Raji (cell line): Measurements from ENCODE around the gene ZW10.
A peak's percentile ranks its signal among the peaks of the same experiment; 100 is the strongest.

Experiments used
- POLR2A ChIP-seq: IDR thresholded peaks from 2 replicates; pipeline ENCODE4 v1.6.1; 2011; ENCODE audit warnings: low read depth, low read length, control low read depth; ENCODE audit not compliant: insufficient read depth

The ZW10 gene

GRCh38 chr11:113773416-113774173, at the start of gene ZW10:
Gene ZW10, minus strand, starts transcription at chr11:113773692. Its CDS starts 26 bp downstream, at chr11:113773666.
- TF ChIP-seq POLR2A, result peak; percentile 82

- TF ChIP-seq POLR2A, result no peak
These were observed 44.9 kb upstream of the ZW10 start for GRCh38 chr11:113818426-113818825.

- TF ChIP-seq POLR2A, result no peak
These were observed 44.1 kb upstream of the ZW10 start for GRCh38 chr11:113817626-113818025.

GRCh38 chr11:113817162-113817561, 43.7 kb upstream of the ZW10 start:
- no peak for TF ChIP-seq POLR2A

- no peak for TF ChIP-seq POLR2A
These were observed 40.7 kb upstream of the ZW10 start for GRCh38 chr11:113814181-113814580.

- no peak for TF ChIP-seq POLR2A
These were observed 35.4 kb upstream of the ZW10 start for GRCh38 chr11:113808931-113809330.

- TF ChIP-seq POLR2A, result no peak
These were observed 32.9 kb upstream of the ZW10 start for GRCh38 chr11:113806406-113806805.

- TF ChIP-seq POLR2A, result no peak
These were observed 32.1 kb upstream of the ZW10 start for GRCh38 chr11:113805640-113806039.

GRCh38 chr11:113802621-113803020, 29.1 kb upstream of the ZW10 start:
- TF ChIP-seq POLR2A, result no peak

- no peak for TF ChIP-seq POLR2A
These were observed 23.3 kb upstream of the ZW10 start for GRCh38 chr11:113796663-113797259.

- no peak for TF ChIP-seq POLR2A
These were observed 16.3 kb upstream of the ZW10 start for GRCh38 chr11:113789675-113790320.

GRCh38 chr11:113782134-113782533, 8.6 kb upstream of the ZW10 start:
- no peak for TF ChIP-seq POLR2A

GRCh38 chr11:113781682-113782081, 8.2 kb upstream of the ZW10 start:
- TF ChIP-seq POLR2A, result no peak

GRCh38 chr11:113779496-113779895, 6.0 kb upstream of the ZW10 start, which contains the start of gene CLDN25:
Gene CLDN25, plus strand, starts transcription at chr11:113779796. Its CDS starts 0 bp downstream, at chr11:113779796.
- no peak for TF ChIP-seq POLR2A

- no peak for TF ChIP-seq POLR2A
These were observed 4.8 kb upstream of the ZW10 start for GRCh38 chr11:113778111-113778910.

- TF ChIP-seq POLR2A, result no peak
These were observed 647 bp upstream of the ZW10 start for GRCh38 chr11:113774174-113774503.

GRCh38 chr11:113773092-113773415, 438 bp downstream of the ZW10 start:
- TF ChIP-seq POLR2A, result no peak
